ENCODE measurements around the gene ADIPOR2.

Gene ADIPOR2

DNA sequence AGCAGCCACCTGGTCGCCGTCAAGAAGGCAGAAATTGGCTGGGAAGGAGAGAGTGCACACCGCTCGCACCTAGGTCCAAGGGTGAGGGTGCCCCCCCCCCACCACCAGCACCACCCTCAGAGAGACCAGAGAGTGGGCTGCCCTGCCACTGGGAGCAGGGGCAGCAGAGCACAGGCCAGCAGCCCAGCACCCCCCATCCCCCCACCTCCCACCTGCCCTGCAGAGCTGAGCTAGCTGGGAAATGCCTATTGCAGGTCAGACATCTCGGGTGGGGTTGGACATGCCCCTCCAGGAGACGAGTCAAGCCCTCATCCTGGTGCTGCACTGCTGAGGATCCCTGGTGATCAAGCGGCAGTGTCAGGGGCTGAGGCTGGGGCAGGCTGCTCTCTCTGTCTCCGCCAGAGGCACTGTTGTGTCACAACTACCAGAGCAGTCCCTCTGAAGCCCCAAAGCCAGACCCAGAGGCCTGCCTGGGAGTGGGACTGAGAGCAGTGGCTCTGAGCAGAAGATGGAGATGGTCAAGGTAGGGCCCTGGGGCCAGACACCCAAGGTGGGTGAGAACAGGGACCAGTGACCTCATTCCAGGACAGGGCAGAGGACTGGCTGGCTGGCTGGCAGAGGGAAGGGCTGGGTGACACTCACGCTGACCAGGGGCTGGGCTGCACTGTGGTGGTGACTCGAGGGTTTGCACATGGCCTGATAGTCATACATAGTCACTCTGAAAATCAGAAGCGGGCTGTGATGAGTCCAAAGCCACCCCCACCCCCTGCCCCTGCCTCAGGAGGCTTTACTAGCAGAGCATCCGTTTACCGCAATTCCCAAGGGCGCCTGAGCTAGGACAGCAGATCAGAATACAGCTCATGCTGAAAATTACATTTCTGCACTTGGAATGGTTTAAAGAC is 109.8 kb downstream of the ADIPOR2 start:
- TF ChIP-seq GATA3 (IDR thresholded peaks at IDR 0.05; ENCODE audit: low read depth, low read length) (no peak), GATA2 (IDR thresholded peaks at IDR 0.05; ENCODE audit: low read depth, low read length) (no peak)

GRCh38 chr12:1801303-1801975 is 110.6 kb downstream of the ADIPOR2 start:
- no peak for TF ChIP-seq GATA2 (IDR thresholded peaks at IDR 0.05; ENCODE audit: low read depth, low read length)
- TF ChIP-seq GATA3 (IDR thresholded peaks at IDR 0.05; ENCODE audit: low read depth, low read length) = no peak

DNA sequence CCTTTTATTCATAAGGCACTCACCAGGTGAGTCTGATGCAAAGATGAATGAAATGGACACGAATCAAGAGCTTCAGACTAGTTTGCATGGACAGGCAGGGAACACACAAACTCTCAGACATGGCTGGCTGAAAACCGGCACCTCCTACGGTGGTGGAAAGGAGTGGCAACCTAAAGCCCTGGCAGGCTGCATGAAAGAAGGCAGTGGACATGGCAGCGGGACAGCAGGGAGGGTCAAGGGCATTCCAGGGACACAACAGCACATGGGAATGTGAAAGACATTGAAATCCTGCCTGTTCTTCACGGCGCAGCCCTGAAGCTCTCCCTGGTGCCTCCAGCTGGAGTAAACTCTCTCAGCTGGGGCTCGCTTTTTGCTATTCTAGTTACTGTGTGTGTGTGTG is 112.9 kb downstream of the ADIPOR2 start:
- TF ChIP-seq GATA3 (IDR thresholded peaks at IDR 0.05; ENCODE audit: low read depth, low read length) (no peak), GATA2 (IDR thresholded peaks at IDR 0.05; ENCODE audit: low read depth, low read length) (no peak)

GRCh38 chr12:1804545-1805332 is 113.9 kb downstream of the ADIPOR2 start:
- no peak for TF ChIP-seq GATA3 (IDR thresholded peaks at IDR 0.05; ENCODE audit: low read depth, low read length)
- no peak for TF ChIP-seq GATA2 (IDR thresholded peaks at IDR 0.05; ENCODE audit: low read depth, low read length)

- no peak for TF ChIP-seq GATA3 (IDR thresholded peaks at IDR 0.05; ENCODE audit: low read depth, low read length)
- TF ChIP-seq GATA2 (IDR thresholded peaks at IDR 0.05; ENCODE audit: low read depth, low read length) = no peak
Observed at GRCh38 chr12:1805441-1806081, 114.7 kb downstream of the ADIPOR2 start.

DNA sequence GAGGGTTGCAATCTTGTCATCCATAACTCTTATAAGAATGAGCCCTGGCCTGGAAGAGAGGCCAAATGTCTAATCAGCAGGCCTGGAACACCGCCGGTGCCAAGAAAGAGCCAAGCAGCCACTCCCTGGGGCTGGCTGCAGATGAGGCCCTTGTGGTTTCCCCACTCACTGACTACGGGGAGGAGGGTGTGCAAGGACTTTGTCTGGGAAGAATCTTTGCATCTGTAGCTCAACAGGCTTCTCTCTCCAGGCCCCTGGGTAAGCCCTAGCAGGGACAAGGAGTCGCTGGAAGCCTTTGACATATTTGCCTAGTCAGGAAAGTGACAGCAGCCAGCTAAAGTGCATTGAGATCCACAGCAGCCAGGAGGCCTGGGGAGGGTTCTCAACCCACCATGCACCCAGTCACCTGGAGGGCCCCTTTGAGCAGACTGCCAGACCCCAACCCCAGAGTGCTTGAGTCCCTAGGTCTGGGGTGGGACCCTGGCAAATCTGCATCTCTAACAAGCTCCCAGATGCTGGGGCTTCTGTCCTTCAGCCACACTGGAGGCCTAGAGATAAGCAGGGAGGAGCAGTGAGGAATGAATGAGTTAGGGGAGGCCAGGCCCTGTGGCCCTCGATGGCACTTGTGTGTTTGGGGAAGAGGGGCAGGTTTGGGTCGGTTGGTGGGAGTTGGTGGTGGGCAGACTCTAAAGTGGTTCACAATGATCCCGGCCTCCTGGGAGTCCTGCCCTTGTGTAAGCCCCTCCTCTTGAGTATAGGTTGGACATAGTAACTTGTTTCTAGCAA is 115.6 kb downstream of the ADIPOR2 start:
- TF ChIP-seq GATA3 (IDR thresholded peaks at IDR 0.05; ENCODE audit: low read depth, low read length) (no peak), GATA2 (IDR thresholded peaks at IDR 0.05; ENCODE audit: low read depth, low read length) (no peak)

DNA sequence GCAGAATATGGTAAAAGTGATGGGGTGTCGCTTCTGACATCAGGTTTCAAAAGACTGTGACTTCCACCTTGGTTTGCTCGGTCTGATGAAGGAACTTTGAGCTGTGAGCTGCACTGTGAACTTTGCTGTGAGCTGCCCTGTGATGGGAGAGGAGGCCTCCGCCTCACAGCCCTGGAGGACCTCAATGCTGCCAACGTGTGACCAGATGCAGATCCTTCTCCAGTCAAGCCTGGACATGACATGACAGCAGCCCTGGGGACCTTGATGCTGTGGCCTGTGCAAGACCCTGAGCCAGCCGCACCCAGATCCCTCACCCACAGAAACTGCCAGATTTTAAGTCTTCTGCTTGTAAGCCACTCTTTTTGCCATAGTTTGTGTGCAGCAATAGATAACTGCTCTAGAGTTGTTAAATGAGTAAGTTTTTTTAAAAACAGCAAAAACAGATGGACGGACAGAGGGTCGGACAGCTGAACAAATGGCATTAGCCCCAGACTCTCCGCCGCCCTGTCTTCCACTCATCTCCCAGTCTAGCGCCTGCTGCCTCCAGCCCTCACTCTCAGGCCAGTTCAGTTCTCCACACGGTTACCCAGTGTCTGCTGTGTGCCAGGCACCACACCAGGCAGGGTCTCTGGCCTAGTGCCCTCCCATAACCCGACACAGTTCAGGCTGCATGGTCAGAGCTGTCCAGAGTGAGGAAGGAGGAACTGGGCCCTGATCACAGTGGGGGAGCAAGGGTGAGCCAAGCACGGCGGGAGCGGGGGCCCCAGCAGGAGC is 116.4 kb downstream of the ADIPOR2 start:
- TF ChIP-seq GATA3 (IDR thresholded peaks at IDR 0.05; ENCODE audit: low read depth, low read length) (no peak), GATA2 (IDR thresholded peaks at IDR 0.05; ENCODE audit: low read depth, low read length) (no peak)

DNA sequence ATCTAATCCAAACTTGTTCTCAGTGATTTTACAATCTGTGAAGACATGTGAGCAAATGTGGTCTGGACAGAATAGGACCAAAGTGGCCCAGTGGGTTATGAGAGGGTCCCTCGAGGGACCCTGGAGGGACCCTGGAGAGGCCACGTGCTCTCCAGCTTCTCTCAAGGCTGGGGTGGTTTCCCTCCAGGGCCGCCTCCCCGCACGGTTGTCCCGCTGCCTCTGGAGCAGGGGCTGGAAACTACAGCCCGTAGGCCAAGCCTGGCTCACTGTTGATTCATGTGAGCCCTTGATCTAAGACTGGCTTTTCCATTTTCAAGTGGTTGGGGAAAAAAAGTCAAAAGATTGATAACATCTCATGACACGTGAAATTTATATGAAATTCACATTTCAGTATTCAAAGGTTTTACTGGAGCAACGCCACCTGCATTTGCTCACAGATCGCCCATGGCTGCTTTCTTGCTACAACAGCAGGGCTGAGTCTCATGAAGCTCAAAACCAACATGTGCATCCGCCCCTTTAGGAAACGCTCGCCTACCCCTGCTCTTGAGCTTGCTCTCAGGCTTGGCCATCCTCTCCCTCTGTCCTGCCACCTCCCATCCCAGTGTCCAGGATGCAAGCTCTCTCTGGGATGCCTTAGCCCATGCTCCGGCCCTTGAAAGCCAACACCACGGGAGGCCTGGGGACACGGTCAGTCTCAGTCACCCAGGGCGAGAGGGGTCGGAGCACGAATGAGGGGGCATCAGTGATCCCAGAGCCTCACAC is 117.3 kb downstream of the ADIPOR2 start:
- TF ChIP-seq GATA3 (IDR thresholded peaks at IDR 0.05; ENCODE audit: low read depth, low read length) (no peak), GATA2 (IDR thresholded peaks at IDR 0.05; ENCODE audit: low read depth, low read length) (no peak)

DNA sequence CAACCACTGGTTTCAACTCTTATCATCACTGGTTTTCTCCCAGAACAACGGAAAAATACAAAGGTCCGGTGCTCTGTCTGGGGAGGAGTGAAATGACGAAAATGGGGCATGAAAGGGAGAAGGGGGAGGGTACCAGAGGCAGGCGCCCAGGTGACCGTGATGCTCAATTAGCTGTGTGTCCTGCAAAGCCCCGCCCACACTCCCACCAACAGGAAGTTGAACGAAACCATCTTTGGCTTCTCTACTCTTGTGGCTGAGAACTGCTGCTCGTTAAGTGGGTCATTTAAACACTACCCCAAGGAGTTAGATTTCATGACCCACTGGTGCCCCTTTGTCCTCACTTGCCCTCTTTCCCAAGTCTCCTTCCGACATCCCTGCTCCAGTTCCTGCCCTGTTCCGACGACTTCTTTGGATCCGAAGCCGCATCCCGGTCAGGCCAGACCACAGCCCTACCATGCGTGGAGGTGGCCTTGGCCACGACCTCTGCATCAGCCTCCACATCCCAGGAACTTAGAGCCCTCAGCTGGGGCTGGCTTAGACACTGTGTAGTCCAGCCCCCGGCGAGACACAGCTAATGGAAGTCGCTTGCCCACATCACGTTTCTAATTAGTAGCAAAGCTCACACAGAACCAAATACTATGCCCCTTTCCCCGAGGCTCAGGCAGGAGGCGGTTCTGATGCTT is 118.1 kb downstream of the ADIPOR2 start:
- TF ChIP-seq GATA2 (IDR thresholded peaks at IDR 0.05; ENCODE audit: low read depth, low read length) = no peak
- no peak for TF ChIP-seq GATA3 (IDR thresholded peaks at IDR 0.05; ENCODE audit: low read depth, low read length)

DNA sequence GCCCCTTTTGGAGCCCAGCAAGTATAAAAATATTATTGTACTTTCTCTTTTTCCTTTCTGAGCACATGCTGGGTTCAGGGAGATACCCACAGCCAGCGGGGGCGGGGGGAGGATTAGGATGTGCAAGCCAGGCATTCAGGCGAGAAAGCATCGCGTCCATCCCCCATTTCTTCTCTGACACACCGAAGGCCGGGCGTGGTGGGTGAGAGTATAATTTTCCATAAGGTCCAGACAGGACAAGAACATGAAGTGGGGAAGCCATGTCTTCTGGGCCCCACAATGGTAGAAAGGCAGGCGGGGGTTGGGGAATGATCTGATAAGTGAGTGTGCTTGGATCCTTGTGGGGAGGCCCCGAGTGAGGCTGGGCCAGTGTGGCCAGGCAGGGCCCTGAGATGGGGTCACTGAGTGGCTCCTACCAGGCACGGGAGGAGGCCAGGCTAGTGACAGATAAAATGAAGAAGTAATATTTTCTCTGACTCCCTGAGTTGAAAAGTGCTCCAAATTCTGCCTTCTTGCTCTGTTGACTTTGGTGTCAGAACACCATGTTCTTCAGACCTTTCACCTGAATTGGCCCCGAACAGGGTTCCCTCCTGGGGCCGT is 118.8 kb downstream of the ADIPOR2 start:
- TF ChIP-seq GATA3 (IDR thresholded peaks at IDR 0.05; ENCODE audit: low read depth, low read length) (no peak), GATA2 (IDR thresholded peaks at IDR 0.05; ENCODE audit: low read depth, low read length) (no peak)
